RWPE2 (cell line): ENCODE results near the gene CYB5R3.
A peak's percentile ranks its signal among the peaks of the same experiment; 100 is the strongest.

Experiments used
- ATAC-seq: fragments of 200-7000 bp; cut with Tn5 transposase; 3 replicates; pipeline ENCODE4 v1.9.1; 2021; ENCODE audit warnings: low read depth
- DNase-seq: peaks from one replicate; pipeline ENCODE4 v3.0.0-alpha.2; 2020; ENCODE audit warnings: low spot score
- H3K27ac ChIP-seq: fragments of 450-650 bp; 2 replicates; pipeline ENCODE4 v1.5.1; 2017; ENCODE audit warnings: mild to moderate bottlenecking; ENCODE audit not compliant: poor library complexity, severe bottlenecking
- H3K27me3 ChIP-seq: fragments of 250-450 bp; sonication (Bioruptor Pico); 2 replicates; pipeline ENCODE4 v1.5.1; 2021; ENCODE audit warnings: mild to moderate bottlenecking, moderate library complexity; ENCODE audit not compliant: insufficient read depth, poor library complexity, severe bottlenecking
- H3K36me3 ChIP-seq: fragments of 250-450 bp; sonication (Bioruptor Pico); 2 replicates; pipeline ENCODE4 v1.5.1; 2020; ENCODE audit warnings: low read depth, mild to moderate bottlenecking, moderate library complexity
- H3K4me1 ChIP-seq: fragments of 250-450 bp; sonication (Bioruptor Pico); 2 replicates; pipeline ENCODE4 v1.5.1; 2021; ENCODE audit warnings: mild to moderate bottlenecking, moderate library complexity; ENCODE audit not compliant: insufficient read depth, poor library complexity, severe bottlenecking
- H3K4me3 ChIP-seq: fragments of 250-450 bp; sonication (Bioruptor Pico); 2 replicates; pipeline ENCODE4 v1.5.1; 2021; ENCODE audit warnings: mild to moderate bottlenecking, moderate library complexity; ENCODE audit not compliant: severe bottlenecking
- H3K9me3 ChIP-seq: fragments of 250-450 bp; sonication (Bioruptor Pico); 2 replicates; pipeline ENCODE4 v1.5.1; 2021; ENCODE audit warnings: mild to moderate bottlenecking, moderate library complexity; ENCODE audit not compliant: severe bottlenecking
- CTCF ChIP-seq: fragments of 450-650 bp; IDR thresholded peaks from one replicate; pipeline ENCODE4 v1.5.1; 2017; ENCODE audit warnings: mild to moderate bottlenecking, moderate library complexity; ENCODE audit not compliant: poor library complexity, severe bottlenecking

The CYB5R3 gene

GRCh38 chr22:42648017-42648367 is 1.2 kb downstream of the CYB5R3 start:
- peak overlapping the region; percentile 63 for H3K4me3 ChIP-seq
- ATAC-seq (no peak), DNase-seq (no peak)
- H3K27ac ChIP-seq, result peak overlapping the region; percentile 60
- H3K36me3 ChIP-seq, result no peaks in the 10 kb centered on the region; the same call in 1 of the 2 replicates
- no peaks in the 10 kb centered on the region for H3K9me3 ChIP-seq
- no peak for TF ChIP-seq CTCF
- H3K4me1 ChIP-seq, result peaks cover 22% of the 10 kb centered on the region
- H3K27me3 ChIP-seq, result no peaks in the 10 kb centered on the region

- TF ChIP-seq CTCF, result no peak
- H3K27me3 ChIP-seq, result no peaks in the 10 kb centered on the region
- H3K36me3 ChIP-seq, result no peaks in the 10 kb centered on the region; the same call in 1 of the 2 replicates
- no peaks in the 10 kb centered on the region for H3K9me3 ChIP-seq
- DNase-seq, result no peak
- H3K4me3 ChIP-seq, result no peak overlapping the region
- peak overlapping the region; percentile 15 for H3K27ac ChIP-seq
- H3K4me1 ChIP-seq, result peaks cover 22% of the 10 kb centered on the region
- ATAC-seq, result no peak
These were observed 2.3 kb downstream of the CYB5R3 start for GRCh38 chr22:42646569-42647525.

- Histone ChIP-seq H3K4me3 (no peak overlapping the region), H3K36me3 (peaks cover 3% of the 10 kb centered on the region), H3K27ac (peak overlapping the region; percentile 15), H3K4me1 (peaks cover 22% of the 10 kb centered on the region), H3K27me3 (no peaks in the 10 kb centered on the region), H3K9me3 (no peaks in the 10 kb centered on the region)
- ATAC-seq (no peak), DNase-seq (no peak)
- no peak for TF ChIP-seq CTCF
These were observed 3.1 kb downstream of the CYB5R3 start for GRCh38 chr22:42645938-42646568.

GRCh38 chr22:42645341-42645937 is 3.8 kb downstream of the CYB5R3 start:
- Histone ChIP-seq H3K27ac (peak overlapping the region; percentile 20), H3K36me3 (peaks cover 9% of the 10 kb centered on the region), H3K9me3 (no peaks in the 10 kb centered on the region), H3K4me3 (no peak overlapping the region), H3K27me3 (no peaks in the 10 kb centered on the region), H3K4me1 (peaks cover 22% of the 10 kb centered on the region)
- no peak for ATAC-seq
- DNase-seq, result no peak
- TF ChIP-seq CTCF, result no peak
